Testis (tissue), 3 donors: ENCODE results near the gene ERCC1. TPM values are rescaled to one million over a fixed set of nuclear protein-coding genes. Genes with fewer than 3 reads are reported as not detected.

Experiments used
- DNase-seq: peaks from one replicate; pipeline ENCODE4 v3.0.0-alpha.2; 2019
- H3K27ac ChIP-seq, 2 donors: fragments of 200-600 bp; sonication (generic); one replicate each; pipeline ENCODE4 v1.5.1; 2019
- H3K27me3 ChIP-seq: fragments of 200-600 bp; sonication (generic); one replicate; pipeline ENCODE4 v1.5.1; 2019
- H3K36me3 ChIP-seq: fragments of 200-600 bp; sonication (generic); one replicate; pipeline ENCODE4 v1.5.1; 2017; ENCODE audit warnings: low read depth; ENCODE audit errors: missing control alignments
- H3K4me1 ChIP-seq: fragments of 200-600 bp; sonication (generic); one replicate; pipeline ENCODE4 v1.5.1; 2019
- H3K4me3 ChIP-seq, 2 donors: fragments of 200-600 bp; sonication (generic); one replicate each; pipeline ENCODE4 v1.5.1; 2017 to 2019
- H3K9me3 ChIP-seq: fragments of 200-600 bp; sonication (generic); one replicate; pipeline ENCODE4 v1.5.1; 2017
- POLR2A ChIP-seq: fragments of 450-650 bp; IDR thresholded peaks from one replicate; pipeline ENCODE4 v1.6.1; 2017; ENCODE audit warnings: antibody characterized with exemption, mild to moderate bottlenecking, moderate library complexity
- WGBS, 2 donors: methylation state at CpG; one replicate each; pipeline ENCODE4 v1.1.5; 2018; 5-methylcytosine and 5-hydroxymethylcytosine counted together
- intact Hi-C: fragments of 100-400 bp; cut with DNase I; formaldehyde crosslinking; loops from one replicate; pipeline ENCODE4 v1.15.1; 2023; ENCODE audit warnings: low total_unique reads
- polyA plus RNA-seq: library from polyadenylated mRNA; stranded (reverse); fragments of 350-450 nt; fragmentation: Illumina TruSeq; extraction: RNeasy Lipid Tissue Mini Kit (QIAGEN cat#74804); gene quantifications from one replicate; pipeline ENCODE4 v1.2.3, GENCODE V29; 2014; ENCODE audit warnings: low read depth, low replicate concordance; ENCODE audit not compliant: insufficient read depth
- total RNA-seq, 2 donors: library from RNA; depleted of rRNA; stranded (reverse); fragments of >200 nt; gene quantifications; one replicate each; pipeline ENCODE4 v1.2.3, GENCODE V29; 2016
- TF ChIP-seq, protein P1 (sequence below), 3 experiments: fragments of 450-650 bp in 2 of 3; fragments of 200-600 bp in 1 of 3; sonication (generic) in 1 of 3; IDR thresholded peaks; one replicate each; pipeline ENCODE4 v1.5.1; 2016 to 2019; ENCODE audit warnings: antibody characterized with exemption in 3 of 3, mild to moderate bottlenecking in 2 of 3, moderate library complexity in 1 of 3

ERCC1 gene
- total and polyA plus RNA-seq, 3 donors from 2014 or later: 71.8 to 112 (median 95.7) TPM

GRCh38 chr19:45464852-45465441, 41.2 kb upstream of the ERCC1 start:
- TF ChIP-seq, protein P1, sequence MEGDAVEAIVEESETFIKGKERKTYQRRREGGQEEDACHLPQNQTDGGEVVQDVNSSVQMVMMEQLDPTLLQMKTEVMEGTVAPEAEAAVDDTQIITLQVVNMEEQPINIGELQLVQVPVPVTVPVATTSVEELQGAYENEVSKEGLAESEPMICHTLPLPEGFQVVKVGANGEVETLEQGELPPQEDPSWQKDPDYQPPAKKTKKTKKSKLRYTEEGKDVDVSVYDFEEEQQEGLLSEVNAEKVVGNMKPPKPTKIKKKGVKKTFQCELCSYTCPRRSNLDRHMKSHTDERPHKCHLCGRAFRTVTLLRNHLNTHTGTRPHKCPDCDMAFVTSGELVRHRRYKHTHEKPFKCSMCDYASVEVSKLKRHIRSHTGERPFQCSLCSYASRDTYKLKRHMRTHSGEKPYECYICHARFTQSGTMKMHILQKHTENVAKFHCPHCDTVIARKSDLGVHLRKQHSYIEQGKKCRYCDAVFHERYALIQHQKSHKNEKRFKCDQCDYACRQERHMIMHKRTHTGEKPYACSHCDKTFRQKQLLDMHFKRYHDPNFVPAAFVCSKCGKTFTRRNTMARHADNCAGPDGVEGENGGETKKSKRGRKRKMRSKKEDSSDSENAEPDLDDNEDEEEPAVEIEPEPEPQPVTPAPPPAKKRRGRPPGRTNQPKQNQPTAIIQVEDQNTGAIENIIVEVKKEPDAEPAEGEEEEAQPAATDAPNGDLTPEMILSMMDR (IDR thresholded peaks at IDR 0.05): no peak
- TF ChIP-seq POLR2A: no peak
- Histone ChIP-seq H3K4me1 (peaks cover 10% of the 10 kb centered on the region), H3K4me3 (no peak overlapping the region), H3K27ac (no peak overlapping the region), H3K9me3 (no peaks in the 10 kb centered on the region), H3K27me3 (no peaks in the 10 kb centered on the region), H3K36me3 (no peaks in the 10 kb centered on the region)
- no peak for DNase-seq
- intact Hi-C loops: no loop called here
- 70 to 73% methylated on average over 8 of the region's 8 CpGs for WGBS, 2 donors

- 91 to 94% methylated on average over 2 of the region's 2 CpGs for WGBS, 2 donors
- Histone ChIP-seq H3K9me3 (no peaks in the 10 kb centered on the region), H3K4me3 (no peak overlapping the region), H3K27ac (no peak overlapping the region), H3K27me3 (no peaks in the 10 kb centered on the region), H3K4me1 (peaks cover 8% of the 10 kb centered on the region), H3K36me3 (no peaks in the 10 kb centered on the region)
- intact Hi-C loops: no loop called here
- TF ChIP-seq POLR2A: no peak
- TF ChIP-seq, protein P1 (IDR thresholded peaks at IDR 0.05): no peak
- DNase-seq: no peak
These were observed 40.6 kb upstream of the ERCC1 start for GRCh38 chr19:45464274-45464673.

DNA sequence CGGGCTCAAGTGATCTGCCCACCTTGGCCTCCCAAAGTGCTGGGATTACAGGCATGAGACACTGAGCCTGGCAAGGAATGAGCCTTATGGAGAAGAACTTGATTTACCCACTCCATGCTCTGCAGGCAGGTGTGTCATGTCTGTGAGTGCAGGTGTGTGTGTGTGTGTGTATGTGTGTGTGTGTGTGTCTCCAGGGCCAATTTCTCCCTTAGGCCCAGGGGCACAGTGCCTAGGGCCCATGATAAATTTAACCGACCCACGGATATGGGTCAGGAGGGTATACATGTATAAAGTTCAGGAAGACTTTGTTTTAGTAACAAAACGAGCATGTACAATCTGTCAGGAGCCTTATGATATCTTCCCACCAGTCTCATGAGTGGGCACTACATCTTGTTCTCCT, 39.5 kb upstream of the ERCC1 start:
- DNase-seq: no peak
- H3K9me3 ChIP-seq: no peaks in the 10 kb centered on the region
- TF ChIP-seq, protein P1 (IDR thresholded peaks at IDR 0.05): no peak
- no peak for TF ChIP-seq POLR2A
- H3K4me3 ChIP-seq: no peak overlapping the region
- H3K27me3 ChIP-seq: no peaks in the 10 kb centered on the region
- intact Hi-C loops: no loop called here
- H3K36me3 ChIP-seq: no peaks in the 10 kb centered on the region
- H3K27ac ChIP-seq: no peak overlapping the region
- peaks cover 3% of the 10 kb centered on the region for H3K4me1 ChIP-seq
- WGBS, 2 donors: 75 to 91% methylated on average over 4 of the region's 4 CpGs

GRCh38 chr19:45462174-45462573, 38.5 kb upstream of the ERCC1 start:
- Histone ChIP-seq H3K27ac (no peak overlapping the region), H3K9me3 (no peaks in the 10 kb centered on the region), H3K36me3 (no peaks in the 10 kb centered on the region), H3K27me3 (no peaks in the 10 kb centered on the region), H3K4me1 (no peaks in the 10 kb centered on the region), H3K4me3 (no peak overlapping the region)
- intact Hi-C loops: no loop called here
- no peak for DNase-seq
- no peak for TF ChIP-seq POLR2A
- TF ChIP-seq, protein P1 (IDR thresholded peaks at IDR 0.05): no peak
- 76 to 78% methylated on average over 4 of the region's 4 CpGs for WGBS, 2 donors

- Histone ChIP-seq H3K27me3 (no peaks in the 10 kb centered on the region), H3K9me3 (no peaks in the 10 kb centered on the region), H3K27ac (no peak overlapping the region), H3K4me3 (no peak overlapping the region), H3K36me3 (no peaks in the 10 kb centered on the region), H3K4me1 (peaks cover 3% of the 10 kb centered on the region)
- no peak for DNase-seq
- intact Hi-C loops: no loop called here
- WGBS, 2 donors: 61 to 67% methylated on average over 6 to 8 of the region's 8 CpGs
- TF ChIP-seq, protein P1 (IDR thresholded peaks at IDR 0.05): no peak
- TF ChIP-seq POLR2A: no peak
These were observed 37.2 kb upstream of the ERCC1 start for GRCh38 chr19:45460807-45461347.
